G401 (cell line): ENCODE results near the gene SUSD3. TPM values are rescaled to one million over a fixed set of nuclear protein-coding genes. Genes with fewer than 3 reads are reported as not detected.

ENCODE experiments used
- DNase-seq: peaks from one replicate; pipeline ENCODE4 v3.0.0-alpha.2; 2015; ENCODE audit warnings: low spot score
- in situ Hi-C: cut with HindIII; loops from 2 replicates; pipeline ENCODE4 v1.10.0; 2016; ENCODE audit warnings: low sequenced_read_pairs, mixed read lengths
- total RNA-seq: library from RNA; depleted of rRNA; stranded (reverse); fragments of >200 nt; shearing (Covaris generic); gene quantifications from 2 replicates; pipeline ENCODE4 v1.2.3, GENCODE V29; 2014

The SUSD3 gene
- total RNA-seq, 1 experiment from 2014 or later, result not detected

DNA sequence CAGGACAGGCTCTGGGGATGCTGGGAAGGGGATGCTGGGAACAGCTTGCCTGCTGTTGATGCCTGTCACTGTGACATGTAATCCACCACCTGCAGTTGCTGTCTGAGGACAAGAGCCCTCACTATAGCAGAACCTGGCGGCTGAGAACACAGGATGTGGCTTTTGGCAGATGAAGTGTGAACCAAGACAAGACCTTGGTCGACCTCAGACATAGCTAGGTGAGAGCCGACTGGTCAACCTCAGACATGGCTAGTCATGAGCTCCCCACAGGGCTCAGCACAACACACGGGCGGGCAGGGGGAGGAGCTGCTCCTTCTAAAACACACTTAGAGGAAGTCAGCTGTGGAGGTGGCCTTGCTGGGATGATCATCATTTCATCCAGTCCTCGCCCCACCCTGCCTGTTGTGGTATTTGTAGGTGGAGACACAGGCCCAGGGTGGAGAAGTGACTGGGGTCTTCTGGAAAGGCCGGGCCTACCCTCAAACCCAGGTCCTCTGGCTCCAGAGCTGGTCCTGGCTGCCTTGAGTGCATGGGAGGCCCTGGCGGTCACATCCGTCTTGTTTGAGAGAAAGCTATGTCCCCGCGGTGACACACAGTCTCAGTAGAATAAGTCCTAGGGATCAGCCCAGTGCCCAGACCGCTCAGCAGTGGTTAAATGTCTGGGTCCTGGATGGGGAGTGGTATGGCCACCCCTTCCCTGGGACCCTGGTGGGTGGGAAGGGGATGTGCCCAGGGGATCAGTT is 6.1 kb downstream of the SUSD3 start:
- DNase-seq, result no peak
- in situ Hi-C loops, result no loop called here

DNA sequence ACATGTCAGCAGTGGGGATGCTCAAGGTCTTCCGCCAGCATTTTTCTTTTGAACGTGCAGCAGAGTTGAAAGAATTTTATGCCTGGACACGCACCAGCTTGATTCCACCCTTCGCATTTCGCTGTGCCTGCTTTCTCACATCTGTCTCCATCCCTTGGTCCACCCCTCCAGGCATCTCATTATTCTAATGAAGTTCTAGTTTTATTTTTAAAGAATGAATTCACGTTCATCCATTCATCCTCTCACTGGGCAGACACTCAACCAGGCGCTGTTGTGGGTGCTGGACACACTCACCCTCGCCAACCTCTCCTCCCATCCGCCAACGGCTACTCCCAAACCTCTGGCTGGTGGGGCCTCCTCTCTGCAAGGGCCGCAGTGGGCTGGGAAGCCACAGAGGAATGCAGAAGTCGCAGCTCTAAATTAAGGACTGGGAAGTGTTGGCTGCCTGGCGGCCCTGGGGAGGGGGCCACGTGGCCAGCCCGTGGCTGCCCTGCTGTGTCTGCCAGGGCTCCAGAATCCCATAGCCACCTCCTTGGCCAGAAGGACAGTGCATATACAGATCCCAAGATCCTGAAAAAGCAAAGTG is 6.7 kb downstream of the SUSD3 start:
- in situ Hi-C loops, result no loop called here
- no peak for DNase-seq

DNA sequence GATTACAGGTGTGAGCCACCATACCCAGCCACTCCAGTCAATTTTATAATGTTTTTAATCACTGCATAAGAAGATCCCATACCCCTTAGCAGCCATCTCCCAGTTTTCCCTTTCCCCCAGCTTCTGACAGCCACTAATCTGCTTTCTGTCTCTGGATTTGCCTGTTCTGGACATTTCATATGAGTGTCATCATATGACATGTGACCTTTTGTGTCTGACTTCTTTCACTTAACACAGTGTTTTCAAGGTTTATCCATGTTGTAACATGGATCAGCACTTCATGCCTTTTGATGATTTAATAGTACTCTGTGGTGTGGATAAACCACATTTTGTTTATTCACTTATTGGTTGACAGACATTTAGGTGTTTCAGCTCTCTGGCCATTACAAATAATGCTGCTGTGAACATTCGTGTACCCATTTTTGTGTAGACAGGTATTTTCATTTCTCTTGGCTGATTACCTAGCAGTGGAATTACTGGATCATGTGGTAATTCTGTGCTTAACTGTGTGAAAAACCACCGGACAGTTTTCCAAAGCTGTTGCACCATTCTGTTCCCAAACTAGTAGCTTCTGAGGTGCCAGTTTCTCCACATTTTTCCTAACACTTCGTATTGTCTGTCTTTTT is 8.6 kb downstream of the SUSD3 start:
- DNase-seq, result no peak
- in situ Hi-C loops, result no loop called here

DNA sequence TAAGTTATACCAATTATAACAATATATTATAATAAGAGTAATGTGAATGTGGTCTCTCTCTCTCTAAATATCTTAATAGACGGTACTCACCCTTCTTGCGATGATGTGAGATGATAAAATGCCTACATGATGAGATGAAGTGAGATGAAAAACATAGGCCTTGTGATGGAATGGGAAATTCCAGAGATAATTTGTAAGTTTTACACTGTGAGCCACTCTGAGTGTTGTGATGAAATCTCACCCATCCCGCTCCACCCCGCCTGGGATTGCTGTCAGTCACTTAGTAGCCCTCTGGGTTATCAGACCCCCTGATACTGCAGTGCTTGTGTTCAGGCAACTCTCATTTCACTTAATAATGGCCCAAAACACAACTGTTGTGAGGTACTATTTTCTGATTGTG is 10.5 kb downstream of the SUSD3 start:
- in situ Hi-C loops, result no loop called here
- no peak for DNase-seq

DNA sequence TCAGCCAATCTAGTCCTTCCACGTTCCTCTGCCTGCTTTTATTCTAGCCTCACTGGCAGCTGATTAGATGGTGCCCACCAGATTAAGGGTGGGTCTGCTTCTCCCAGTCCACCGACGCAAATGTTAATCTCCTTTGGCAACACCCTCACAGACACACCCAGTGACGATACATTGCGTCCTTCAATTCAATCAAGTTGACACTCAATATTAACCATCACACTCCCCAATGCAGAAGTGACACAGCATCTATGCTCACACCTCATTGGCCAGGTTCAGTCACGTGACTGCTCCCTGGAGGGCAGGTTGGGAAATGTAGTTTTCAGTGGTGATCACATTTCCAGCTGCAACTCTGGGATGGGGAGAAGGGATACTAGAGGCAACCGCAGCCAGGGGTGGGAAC is 13.0 kb downstream of the SUSD3 start:
- no peak for DNase-seq
- in situ Hi-C loops, result no loop called here

DNA sequence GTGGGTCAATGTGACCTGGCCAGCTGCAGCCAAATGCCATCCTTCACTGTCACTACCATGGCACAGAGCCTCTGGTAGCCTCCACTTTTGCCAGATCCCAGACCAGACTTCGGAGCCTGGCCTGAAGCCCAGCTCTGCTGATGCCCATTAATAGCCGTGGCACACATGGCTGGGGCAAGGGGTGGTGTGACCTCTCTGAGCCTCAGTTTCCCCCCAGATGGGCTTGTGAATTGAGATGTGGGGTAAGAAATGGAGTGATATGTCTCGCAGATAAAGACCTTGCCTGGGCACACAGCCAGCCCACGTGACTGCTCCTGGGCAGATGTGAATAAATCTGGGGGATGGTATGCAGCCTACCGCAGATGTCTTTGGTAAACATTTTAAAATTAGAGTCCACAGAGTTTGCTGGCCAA is 13.9 kb downstream of the SUSD3 start:
- no peak for DNase-seq
- in situ Hi-C loops, result no loop called here

DNA sequence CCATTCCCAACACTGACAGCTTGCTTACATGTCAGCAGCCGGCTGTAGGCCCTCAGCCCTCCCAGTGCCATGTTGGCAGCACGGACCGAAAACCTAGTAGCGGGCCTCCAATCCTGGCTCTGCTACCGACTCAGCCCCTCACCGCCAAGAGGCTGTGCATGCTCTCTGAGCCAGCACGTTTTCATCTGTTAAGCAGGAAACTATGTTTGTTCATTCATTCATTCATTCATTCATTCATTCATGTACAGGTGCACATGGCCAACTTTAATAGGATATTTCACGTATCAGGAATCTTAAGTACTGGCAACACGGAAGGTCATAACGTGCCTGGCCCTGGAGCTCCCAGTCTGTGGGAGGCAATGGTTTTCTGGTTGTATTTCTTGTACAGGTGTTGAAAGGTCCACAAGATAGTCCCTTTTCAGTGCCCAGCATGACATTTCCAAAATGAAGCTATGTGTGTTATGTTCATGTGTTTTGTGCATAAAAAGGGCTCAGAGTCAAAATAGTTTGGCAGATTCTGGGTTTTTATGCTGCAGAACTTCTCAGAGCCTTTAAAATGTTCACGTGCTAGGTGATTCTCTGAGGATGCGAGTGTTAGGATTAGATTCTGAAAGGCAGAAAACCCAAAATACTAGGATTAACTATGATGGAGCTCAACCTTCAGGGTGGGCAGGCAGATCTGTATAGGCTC is 17.7 kb downstream of the SUSD3 start:
- DNase-seq, result no peak
- in situ Hi-C loops, result no loop called here

DNA sequence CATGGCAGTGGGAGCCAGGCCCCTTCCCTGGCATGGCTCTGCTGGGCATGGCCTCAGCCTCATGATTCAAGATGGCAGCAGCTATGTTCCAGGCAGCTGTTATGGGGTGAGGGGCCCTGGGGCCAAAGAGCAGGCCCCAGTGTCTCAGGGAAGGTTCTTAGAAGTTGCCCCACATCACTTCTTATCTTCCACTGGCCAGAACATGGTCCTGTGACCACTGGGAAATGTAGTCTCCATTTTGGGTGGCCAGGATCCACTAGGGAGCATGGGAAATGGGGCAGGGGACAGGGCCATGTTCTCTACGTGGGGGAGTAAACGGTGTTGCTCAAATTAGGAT is 18.3 kb downstream of the SUSD3 start:
- DNase-seq, result no peak
- in situ Hi-C loops, result no loop called here

DNA sequence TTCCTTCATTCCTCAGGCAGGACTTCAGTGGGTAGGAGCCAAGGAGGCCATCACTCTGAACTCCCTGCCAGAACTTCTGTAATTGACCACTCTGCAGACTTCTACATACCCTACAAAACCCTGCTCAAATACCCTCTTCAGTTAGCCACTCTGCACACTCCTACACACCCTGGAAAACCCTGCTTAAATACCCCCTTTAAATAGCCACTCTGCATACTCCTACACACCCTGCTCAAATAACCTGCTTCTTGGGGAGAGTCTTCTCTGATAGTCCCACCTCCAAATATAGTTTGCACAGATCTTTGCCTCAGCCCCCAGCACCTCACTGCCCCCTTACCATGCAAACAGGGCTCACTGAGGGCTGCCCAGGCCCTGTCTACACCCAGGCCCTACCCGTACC is 18.9 kb downstream of the SUSD3 start:
- in situ Hi-C loops, result no loop called here
- no peak for DNase-seq

DNA sequence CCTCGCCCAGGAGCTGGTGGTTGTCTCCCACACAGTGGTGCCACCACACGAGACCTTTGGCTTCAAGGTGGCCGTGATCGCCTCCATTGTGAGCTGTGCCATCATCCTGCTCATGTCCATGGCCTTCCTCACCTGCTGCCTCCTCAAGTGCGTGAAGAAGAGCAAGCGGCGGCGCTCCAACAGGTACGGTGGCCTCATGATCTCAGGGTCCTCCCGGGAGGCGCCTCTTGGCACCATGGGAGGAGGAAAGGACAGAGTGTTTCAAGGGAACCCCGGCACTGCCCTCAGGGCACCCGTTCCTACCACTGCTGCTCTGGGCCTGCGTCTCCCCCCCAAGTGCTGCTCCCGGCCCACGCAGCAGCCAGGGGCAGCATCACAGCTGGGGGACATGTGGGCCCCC is 19.3 kb downstream of the SUSD3 start:
- DNase-seq, result no peak
- in situ Hi-C loops, result no loop called here

DNA sequence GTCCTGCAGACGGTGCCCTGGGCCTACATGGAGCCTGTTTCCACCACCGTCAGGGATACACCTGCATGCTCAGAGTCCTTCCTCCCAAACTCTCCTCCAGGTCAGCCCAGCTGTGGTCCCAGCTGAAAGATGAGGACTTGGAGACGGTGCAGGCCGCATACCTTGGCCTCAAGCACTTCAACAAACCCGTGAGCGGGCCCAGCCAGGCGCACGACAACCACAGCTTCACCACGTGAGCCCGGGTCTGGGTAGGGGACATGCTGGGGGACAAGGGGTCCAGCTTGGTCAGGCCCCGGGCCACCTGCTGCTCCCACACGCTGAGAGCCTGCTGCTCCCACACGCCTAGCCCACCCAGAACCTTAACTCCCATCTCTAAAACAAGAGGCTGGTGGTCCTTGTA is 20.9 kb downstream of the SUSD3 start:
- no peak for DNase-seq
- in situ Hi-C loops, result no loop called here

DNA sequence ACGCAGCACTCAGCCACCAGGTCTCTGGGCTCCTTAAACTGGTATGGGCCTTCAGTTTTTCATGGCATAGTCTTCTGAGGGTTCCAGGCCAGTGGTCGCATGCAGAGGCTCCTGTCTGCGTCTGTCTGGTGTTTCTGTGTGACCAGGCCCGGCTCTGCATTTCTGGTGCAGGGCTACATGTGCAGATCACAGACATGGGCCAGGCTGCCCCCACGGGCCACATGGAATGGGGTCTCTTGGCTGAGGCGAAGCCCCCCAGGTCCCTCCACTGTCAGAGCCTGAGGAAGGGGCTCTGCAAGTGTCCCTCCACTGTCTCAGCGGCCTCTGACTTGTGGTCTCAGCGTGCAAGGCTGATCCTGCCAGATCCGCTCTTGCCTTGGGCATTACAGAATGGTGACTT is 21.9 kb downstream of the SUSD3 start:
- in situ Hi-C loops, result no loop called here
- DNase-seq, result no peak

DNA sequence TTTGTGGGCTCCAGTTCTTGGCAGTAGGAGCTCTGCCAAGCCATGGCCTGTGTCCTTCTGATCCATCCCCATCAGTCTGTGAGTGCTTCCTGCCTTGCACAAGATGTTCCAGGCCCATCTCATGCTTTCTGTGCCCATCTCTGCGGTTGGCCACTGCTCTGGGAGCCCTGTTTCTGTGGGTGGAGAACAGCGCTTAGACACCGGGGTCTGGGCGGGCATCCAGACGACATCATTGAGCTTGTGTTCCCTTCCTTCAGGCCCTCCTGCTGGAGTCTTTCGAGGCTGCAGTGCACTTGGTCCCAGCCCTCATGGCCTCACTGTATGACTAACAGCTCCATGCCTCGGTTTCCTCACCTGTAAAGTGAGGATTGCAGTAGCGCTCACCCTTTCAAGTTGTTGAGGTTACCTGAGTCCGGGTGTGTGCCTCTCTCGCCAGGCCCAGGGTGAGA is 22.6 kb downstream of the SUSD3 start:
- DNase-seq, result no peak
- in situ Hi-C loops, result no loop called here

DNA sequence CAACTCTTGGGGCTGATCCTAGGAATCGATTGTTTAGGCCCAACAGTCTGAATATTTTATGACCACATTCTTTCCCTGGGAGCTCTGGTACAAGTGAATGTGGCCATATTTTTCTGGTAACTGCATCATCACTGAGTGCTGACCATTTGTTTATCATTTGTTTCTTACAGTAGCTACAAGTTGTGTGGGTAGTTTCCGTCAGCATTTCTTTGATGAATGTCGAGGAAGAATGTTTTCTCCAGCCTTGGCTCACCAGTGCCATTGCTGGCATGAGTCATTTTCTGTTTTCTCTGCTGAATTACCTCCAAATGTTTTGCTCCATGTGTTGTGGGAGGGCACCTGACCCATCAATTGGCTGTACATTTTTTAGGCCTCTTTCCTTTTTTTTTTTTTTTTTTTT is 23.4 kb downstream of the SUSD3 start:
- DNase-seq, result no peak
- in situ Hi-C loops, result no loop called here

DNA sequence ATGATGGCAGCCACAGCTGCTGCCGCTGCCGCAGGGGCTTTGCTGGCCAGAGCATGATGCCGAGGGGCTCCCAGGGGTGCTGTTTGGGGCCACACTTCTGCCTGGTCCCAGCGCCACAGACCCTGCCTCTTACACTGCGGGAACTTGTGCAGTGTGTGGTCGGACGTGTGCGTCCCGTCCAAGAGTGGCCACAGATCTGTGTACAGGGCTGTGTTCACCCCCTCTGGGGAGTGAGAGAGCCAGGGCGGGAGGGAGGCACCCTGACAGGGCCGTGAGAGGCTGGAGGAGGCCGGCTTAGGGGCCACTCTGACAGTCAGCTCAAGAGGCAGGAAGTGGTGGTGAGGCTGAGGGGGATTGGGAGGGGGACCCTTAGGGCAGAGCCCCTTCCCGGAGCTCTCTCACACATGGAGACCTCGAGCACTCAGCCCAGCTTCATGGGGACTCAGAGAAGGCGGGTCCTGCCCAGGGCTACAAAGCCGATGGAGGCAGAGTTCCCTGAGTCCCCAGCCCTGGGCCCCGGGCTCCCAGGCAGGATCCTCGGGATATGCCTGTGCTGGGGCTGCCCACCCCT is 24.4 kb downstream of the SUSD3 start:
- DNase-seq, result no peak
- in situ Hi-C loops, result no loop called here

DNA sequence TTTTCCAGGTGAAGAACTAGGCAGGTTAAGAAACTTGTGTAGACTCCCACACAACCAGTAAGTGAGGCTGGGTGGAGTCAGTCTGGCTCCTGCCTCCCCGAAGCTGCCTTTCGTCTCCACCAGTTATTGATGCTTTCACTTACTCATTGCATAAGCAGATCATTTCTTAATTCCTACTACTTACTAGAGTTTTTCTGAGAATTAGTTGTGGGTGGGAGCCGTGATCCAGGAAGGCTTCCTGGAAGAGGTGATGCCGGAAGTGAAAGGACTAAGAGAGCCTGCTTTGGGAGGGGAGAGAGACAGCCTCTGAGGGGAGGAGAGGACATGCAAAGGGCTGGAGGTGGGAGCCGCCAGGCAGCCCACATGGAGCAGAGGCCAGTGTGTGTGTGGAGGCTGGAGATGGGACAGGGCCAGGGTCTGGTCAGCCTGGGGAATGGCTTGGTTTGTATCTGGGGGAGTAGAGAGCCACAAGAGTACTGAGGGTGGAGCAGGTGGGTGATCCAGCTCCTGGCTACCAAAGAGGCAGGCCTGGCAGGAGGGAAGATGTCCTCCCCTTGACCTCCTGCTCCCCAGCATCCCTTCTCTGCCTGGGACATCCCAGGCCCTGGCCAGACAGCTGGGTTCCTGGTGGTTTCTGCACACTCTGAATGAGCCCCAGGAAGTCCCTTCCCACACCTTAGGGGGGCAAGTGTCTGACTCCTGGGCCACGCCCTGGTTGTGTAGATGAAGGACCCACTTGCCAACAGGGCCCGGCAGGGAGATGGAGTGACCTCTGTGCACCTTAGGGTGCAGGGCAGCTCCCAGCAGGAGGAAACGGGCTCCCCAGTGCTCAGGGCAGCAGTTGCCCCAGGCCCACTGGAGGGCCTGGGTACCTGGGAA is 25.3 kb downstream of the SUSD3 start:
- in situ Hi-C loops, result no loop called here
- no peak for DNase-seq

DNA sequence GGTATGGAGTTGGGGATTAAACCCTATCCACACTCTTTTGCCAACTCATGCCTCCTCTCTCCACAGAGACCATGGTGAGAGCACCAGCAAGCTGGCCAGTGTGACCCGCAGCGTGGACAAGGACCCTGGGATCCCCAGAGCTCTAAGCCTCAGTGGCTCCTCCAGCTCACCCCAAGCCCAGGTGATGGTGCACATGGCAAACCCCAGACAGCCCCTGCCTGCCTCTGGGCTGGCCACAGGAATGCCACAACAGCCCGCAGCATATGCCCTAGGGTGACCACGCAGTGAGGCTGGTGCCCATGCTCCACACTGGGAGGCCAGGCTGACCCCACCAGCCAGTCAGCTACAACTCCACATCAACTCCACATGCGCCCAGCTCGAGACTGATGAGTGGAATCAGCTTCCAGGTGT is 26.0 kb downstream of the SUSD3 start:
- in situ Hi-C loops, result no loop called here
- no peak for DNase-seq

DNA sequence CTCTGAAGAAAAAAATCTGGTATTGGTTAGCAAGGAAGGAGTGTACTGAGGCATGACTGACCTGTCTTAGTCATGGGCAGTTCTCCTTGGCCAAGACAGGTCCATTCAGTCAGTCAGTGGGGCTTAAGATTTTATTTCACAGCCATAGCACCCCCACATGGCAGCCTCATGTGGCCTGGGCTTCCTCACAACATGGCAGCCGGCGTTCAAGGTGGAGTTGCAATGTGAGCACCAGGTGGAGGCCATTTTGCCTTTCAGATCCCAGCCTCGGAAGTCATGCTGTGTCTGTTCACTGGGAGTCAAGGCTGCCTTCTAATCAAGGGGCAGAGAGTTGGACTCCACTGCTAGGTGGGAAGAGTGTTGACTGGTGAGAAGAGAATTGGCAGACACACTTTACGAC is 27.2 kb downstream of the SUSD3 start:
- no peak for DNase-seq
- in situ Hi-C loops, result no loop called here
